Measurements from ENCODE around the gene MYEOV.

Gene MYEOV

DNA sequence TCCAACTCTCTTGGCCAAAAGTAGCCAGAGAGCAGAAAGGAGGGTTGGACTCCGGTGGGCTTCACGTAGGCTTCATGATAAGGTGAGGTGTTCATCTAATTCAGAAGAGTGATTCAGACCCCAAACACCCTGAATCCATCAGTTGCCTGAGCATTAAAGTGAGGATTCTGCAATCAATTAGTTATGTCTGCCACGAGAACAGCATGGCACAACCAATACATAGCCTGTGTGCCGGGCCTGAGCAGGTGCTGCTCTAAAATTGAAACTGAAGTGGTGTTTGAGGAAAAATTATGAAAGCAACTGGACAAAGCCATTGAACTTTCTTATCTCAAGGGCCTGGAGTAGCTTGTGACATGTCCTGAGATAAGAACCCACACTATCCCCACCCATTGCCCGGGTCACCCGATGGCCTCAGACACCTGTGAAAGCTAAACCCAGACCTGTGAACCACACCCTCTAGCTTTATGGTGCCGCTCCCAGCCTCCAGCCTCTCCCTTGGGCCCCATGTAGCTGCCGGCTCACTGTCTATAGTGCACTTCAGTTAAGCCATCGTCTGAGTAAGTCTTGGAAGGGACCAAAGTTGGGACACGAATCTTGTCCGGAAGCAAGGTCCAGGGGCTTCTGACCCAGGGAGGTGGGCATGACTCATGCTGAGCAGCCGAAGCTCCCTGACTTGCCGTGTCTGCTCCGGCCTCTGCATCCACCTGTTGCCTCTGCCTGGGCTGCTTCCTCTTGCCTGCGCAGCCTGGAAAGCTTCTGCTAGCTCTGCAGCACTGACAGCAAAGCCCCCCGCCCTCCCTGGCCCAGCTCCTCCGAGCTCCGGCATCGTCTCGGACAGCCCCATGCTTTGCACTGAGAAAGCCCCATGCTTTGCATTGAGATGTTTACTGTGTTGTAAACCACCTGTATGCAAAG is 5.7 kb upstream of the MYEOV start:
- no peak for DNase-seq

DNA sequence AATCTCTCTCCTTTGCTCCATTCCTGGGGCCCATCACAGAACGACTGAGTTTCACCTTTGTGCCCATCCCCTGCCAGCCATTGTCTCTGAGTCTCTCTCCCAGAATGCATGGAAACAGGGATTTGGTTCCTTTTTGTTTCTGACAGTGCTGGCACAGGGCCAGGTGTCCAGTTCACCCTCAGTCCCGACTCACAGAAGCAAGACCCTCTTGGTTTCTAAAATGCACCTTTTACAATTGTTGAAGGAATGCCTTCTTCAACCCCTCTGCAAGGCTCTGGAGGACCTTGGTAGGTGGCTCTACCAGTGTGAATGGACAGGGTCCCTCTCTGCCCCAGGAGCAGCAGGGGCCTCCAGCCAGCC is 5.1 kb upstream of the MYEOV start:
- DNase-seq: no peak

DNA sequence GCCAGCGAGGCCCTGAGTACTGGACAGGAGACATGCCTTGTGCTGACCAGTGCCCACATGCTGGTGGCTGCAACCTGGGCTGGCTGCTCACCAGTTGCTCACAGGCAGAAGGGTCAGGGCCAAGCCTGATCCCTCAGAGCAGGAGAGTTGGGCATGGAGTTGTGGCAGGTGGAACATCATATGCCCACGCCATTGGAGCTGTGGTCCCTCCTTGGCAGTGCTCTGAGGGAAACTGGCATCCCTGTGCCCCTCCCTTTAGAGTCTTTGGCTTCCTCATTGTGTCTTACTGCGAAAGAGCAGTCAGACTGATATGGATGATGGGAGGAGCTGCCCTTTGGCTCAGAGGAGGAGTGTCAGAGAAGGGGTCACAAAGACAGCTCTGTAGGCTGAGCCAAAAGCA is 3.1 kb upstream of the MYEOV start:
- no peak for DNase-seq

DNA sequence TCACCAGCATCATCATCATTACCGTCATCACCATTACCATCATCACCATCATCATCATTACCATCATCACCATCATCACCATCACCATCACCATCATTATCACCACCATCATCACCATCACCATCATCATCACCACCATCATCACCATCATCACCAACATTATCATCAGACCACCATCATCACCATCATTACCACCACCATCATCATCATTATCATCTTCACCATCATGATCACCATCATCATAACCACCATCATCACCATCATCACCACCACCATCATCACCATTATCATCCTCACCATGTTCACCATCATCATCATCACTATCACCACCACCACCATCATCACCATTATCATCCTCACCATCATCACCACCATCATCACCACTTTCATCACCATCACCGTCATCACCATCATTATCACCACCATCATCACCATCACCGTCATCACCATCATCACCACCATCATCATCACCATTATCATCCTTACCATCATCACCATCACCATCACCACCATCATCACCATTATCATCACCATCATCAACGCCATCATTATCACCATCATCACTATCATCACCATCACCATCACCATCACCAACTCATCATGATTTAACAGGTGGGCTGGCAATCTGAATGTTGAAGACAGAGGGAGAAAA is 2.4 kb upstream of the MYEOV start:
- DNase-seq: no peak

DNA sequence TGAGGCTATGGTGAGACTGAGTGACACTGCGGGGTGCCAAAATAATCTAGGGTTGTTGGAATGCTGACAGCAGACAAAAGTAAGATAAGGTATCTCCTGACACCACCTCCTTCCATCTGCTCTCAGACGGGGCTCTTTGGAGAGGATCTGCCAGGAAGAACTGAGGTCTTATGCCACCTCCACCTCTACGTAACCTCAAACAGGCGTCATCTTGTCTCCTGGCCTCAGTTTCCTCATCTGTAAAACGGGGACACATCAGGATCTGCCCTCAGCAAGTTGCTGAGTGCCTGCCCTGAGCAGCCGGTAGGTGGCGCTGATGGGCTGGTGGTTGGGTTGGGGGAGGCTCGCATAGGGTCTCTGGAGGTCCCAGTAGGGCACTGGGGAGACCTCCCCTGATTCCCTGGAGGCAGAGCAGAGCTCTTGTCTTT is 1.7 kb upstream of the MYEOV start:
- DNase-seq: peak; percentile 45 to 52

DNA sequence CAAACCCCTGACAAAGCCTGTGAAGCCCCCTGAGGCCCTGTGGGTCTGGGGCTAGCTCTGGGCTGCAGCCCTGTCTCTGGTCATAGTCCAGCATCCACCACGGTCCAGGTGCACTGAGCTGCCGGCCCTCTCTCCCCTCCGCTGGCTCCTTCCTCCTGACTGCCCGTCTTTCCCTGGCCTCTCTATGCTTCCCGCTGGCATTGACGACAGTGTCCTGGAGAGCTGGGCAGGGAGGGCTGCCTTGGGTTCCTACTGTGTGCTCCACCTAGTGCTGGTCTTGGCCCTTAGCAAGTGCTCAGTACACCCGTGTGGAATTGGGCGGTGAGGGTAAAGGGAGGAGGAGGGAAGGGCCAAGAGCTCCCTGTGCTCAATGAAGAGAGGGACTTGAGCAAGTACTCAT is 868 bp upstream of the MYEOV start:
- DNase-seq: no peak

DNA sequence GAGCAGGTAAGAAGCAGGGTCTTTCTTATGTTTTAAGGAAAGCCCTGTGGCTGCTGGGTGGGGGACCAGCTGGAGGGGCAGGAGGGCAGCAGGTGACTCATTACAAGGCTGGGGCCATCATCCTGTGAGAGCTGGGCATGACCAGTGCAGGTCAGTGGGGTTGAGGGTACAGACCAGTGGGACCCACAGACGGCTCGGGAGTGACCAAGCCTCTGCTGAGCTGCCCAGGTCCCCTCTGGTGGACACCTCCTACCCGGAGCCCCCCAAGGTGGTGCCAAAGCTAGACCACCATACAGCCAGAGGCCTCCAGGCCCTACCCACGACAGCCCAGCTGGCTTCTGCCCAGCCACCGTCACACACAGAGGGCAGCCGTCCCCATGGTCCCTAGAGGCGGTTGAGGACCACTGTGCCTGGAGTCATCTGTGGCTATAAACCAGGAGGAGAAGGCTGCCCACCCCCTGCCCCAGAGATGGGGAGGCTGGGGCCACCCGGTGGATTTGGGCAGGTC is 670 bp downstream of the MYEOV start:
- no peak for DNase-seq

DNA sequence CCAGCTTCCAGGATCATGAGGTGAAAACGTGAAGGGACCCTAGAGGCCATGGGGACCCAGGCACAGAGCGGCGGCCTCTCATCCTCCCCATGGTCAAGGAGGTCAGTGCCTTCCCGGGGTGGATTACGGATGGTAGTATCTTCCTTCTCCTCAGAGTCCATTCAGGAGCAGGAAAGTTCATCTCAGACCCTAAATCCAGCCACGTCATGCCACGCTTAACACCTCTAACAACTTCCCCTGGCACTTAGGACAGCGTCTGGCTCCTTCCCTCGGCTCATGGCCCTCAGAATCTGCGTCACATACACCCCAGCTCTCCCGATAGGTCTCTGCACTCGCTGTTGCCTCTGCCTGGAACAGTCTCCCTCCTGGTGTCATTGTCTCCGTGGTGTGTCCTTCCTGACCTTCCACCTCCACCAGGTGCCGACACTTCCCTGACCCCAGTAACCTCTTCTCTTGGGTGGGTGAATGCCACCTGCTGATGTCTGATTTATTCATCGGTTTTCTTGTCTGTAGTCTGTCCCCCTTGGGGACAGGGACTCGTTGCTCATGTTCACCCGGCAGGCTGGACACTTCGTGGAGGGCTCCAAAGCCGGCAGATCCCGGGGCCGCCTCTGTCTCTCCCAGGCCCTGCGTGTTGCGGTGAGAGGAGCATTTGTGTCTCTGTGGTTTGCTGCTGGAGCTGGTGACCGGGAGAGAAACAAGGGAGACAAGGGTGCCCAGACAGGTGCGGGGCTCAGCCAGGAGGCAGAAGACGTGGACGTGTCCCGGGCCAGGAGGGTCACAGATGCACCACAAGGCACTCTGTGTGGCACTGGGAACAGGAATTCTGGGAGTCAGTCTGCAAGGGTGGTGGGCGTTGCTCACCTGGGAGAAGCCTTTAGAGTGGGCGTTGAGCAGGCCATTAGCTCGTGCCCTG is 1.4 kb downstream of the MYEOV start:
- DNase-seq: no peak

DNA sequence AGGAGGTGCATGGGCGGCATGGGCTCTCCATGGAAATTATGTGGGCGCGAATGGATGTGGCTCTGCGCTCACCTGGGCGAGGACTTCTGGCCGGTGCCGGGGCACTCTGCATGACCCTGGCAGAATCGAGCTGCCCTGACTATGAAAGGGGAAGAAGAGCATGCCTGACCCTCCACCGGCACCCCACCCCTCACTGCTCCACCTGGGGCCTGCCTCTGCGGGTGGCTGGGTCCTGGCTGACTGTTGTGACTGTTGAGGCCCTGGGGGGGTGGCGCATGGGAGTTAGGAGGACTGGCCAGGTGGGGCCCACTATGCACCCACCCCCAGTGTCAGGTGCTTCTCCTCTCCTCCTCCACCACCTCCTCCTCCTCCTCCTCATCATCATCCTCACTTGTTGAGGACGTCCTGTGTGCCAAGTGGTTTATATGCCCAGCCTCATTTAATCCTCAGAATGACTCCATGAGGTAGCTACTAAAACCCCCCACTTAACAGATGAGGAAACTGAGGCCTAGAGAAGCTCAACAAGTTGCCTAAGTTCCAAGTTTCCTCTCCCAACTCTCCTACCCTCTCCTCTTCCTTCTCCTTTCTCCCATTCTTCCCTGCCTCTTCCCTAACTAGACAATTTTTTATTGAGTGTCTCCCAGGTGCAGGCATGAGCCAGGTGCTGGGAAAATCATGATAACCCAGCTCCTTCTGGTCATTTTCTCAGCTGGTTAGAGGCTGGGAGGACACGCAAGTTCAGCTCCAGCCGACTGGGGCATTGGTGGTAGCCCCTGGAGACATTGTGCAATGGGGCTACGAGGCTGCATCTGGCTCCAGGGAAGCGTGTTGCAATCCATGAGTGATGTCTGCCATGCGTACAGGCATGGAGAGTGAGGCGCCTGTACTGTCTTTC is 2.3 kb downstream of the MYEOV start:
- DNase-seq: no peak

DNA sequence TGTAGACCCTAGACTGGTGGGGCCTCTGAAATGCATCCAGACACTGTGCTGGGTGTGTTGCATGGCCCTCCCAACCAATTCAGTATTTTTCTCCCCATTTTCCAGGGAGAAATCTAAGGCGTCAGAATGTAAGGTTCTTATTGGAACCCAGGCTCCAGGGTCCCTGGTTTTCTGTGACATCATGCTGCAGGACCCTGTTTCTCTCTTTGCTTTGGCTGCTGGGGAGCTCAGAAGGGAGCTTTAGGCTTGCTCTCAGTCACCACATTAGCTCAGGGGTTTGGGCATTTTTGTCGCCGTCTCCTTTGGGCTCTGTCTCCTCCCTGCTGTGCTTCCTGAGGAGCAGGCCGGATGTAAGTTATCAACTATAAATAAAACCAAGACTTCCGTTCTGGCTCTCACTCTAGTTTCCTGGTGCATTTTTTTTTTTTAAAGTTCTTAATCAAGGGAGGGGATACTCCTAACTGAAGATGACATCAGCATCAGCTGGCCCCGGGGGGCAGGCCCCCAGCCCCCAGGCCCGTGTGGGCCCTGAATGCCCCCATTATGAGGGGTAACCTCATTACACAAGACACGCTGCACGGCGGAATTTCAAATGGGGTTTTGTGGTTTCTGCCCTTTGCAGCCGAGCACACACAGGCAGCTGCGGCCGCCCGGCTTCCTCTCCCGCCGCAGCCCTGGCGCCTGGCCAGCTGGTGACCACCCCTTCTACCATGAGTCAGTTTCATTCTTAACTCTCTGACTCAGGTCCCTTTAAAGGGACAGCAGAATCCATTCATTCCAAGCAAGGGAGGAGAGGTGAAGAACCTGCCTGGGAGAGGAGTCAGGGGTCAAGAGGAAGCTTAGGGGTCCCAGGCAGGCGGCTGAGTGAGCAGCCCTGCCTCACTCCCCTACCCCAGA is 3.2 kb downstream of the MYEOV start:
- DNase-seq: peak; percentile 50 to 54

DNA sequence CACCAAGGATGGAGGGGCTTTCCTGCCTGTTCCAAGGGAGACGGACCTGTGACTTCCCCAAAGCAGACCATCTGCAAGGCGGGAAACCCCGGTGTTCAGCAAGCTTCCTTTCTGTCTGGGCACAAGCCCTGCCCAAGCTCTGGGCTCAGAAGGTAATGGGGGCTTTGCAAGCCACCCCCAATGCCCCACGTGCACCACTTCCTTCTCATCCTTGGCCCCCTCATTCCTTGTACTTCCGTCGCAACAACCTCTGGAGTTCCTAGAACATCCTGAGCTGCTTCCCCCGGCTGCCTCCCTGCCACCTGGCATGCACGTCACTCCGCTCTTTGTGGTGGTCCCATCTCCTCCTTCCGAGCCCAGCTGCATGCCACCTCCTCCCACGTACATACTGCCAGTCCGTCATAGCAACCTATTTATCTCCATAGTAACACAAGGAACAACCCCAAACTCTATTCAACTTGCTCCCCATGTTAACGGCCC is 3.9 kb downstream of the MYEOV start:
- DNase-seq: no peak

DNA sequence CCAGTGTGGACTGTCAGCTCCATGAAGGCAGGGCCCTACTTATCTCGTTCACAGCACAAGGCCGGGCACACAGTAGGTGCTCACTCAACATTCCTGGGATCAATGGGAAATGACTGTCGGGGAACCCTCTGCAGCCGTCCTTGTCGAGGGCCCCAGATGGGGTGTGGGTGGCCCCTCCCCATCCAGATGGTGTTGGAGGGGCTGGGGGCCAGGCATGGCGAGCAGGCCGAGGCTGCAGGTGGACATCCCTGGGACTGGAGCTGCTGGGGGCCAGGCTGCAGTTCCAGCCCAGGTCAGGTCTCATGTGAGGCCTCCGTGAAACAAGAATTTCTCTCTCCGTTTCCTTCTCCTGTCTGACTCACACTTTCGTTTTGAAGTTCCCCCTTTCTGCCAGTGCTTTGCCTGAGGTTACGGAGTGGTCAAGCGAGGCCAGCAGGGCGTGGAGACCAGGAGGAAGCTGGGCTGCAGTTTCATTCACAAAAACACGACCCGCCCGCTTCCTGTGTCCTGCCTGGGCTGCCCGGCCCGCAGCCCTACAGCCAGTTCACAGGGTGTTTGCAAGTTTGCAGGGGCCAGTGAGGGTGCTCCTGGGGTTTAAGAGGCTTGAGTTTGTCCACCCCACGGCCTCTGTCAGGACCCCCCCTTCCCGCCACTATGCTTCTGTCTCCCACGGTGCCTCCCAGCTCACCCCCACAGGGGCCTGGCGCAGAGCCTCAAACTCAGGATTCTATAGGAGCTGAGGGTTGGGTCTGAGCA is 4.5 kb downstream of the MYEOV start:
- DNase-seq: no peak

DNA sequence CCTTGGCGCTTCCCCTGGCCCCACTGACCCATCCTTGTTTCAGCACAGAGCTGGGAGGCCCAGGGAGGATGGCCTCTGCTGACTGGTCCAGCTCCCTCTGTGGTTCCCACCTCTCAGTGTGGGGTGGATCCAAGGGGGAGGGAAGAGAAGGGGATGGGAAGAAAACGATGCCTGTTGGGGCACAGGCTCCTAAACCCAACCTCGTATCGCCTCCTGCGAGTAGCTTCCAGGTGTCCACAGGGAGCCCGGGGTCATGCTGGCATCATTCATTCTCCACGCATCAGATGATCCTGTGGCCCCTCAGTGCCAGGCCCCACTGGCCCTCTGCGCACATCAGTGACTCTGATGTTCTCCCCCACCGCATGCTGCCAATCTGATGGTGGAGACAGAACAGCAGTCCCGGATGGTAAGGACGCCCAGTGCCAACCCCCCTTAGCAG is 5.1 kb downstream of the MYEOV start:
- no peak for DNase-seq

DNA sequence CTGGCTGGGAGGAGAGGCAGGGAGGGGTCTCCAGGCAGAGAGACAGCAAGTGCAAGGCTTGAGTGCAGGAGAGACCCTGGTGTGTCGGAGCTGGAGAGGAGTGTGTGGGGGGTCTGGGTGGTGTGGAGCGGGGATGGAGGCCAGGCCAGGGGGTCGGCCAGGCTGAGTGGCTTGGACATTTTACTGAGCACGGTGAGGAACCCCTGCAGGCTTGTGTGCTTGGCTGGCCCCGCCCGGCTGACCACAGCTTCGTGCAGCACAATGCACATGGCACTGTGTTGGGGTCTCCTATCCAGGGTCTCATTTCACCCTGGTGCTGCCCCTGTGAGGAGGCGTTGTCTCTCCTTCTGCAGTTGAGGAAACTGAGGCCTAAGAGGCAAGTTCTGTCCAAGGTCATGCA is 5.6 kb downstream of the MYEOV start:
- DNase-seq: no peak

DNA sequence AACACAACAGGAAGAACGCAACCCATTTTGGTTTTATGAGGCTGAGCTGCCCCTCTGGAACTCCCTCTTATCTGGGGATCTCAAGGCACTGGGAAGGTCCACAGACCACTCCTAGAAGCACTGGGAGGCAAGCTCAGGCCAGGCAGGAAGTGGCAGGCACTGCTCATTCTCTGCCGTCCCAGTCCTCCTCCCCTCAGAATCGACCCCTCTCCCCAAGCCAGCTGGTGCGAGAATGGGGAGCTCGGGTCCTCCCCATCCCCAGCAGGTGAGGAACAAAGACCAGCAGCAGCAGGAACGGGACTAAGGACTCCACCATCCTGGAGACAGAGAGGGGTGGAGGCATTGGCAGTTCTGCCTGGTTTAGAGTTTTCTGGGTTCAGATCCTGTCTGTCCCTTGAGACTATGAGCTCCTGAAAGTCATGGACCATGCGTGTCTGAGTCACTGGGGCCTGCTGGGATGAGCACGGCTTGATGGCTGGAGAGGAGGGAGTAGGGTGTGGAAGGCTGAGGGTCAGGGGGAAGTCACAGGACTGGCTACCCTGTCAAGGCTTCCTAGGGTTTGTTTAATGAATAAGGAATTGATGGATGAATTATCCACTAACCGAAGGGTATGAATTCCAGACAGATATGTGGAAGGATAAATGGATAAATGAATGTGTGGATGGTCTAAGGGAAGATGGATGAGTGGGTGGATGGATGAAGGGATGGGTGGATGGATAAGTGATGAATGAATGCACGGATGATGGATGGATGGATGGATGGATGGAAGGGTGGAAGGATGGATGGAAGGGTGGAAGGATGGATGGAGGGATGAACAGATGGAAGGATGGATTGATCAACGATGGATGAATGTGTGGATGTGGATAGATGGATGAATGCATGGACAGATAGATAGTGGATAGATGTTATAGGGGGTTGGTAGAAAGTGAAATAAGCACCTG is 6.4 kb downstream of the MYEOV start:
- no peak for DNase-seq

DNA sequence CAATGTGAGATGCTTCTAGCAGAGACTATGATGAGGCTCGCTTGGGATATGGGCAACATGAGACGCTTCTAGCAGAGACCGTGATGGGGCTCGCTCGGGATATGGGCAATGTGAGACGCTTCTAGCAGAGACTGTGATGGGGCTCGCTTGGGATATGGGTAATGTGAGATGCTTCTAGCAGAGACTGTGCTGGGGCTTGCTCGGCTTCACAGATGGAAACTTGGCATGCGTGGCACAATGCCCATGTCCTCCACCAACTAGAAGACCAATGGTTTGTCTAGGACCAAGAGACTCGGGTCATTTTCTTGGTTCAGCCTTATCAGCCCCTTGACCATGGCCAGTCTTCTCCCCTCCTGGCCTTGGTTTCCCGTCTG is 7.1 kb downstream of the MYEOV start:
- DNase-seq: no peak

DNA sequence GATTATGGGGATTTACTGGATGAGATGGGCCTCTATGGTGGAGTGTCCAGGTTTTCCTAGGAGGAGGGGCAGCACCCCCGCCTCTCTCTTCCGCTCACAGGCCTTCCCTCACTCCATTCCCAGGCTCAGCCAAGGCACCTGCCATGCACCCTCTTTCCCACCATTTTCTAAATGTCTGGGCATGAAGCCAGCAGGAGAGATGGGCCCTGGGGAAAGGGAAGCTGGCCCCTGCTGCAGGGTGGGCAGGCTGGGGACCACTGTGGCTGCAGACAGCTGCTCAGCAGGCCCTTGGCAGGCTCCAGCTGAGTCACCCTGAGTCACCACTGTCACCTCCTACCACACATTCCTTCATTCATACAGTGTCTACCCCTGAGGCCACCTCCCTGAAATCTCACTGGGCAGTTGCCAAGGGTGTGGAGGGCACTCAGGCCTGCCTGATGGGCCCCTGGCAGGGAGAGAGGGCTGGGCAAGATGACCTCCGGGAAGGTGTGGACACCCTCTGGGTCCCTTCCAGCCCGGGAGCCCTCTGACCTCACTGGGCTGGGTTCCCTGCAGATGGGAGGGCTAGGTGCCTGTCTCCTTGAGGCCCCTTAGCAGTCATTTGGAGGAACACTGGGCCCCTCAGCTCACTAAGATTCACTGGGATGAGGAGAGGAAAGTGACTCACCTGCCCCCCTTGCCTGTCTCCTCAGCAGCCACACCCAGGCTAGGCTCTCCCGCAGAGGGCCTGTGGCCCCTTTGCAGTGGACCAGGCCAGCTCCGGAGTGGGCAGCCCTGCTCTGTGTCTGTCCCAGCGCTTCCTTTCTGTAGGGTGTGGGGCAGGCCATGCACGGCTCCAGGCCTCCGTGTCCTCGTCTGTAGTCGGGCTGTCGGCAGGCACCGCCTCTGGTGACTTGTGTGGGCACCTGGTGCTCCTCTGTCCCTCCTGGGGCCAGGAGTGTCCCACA is 7.8 kb downstream of the MYEOV start:
- DNase-seq: no peak
